Right atrium auricular region (tissue), 2 donors: ENCODE data around the gene NUDCD3. TPM values are rescaled to one million over a fixed set of nuclear protein-coding genes. Genes with fewer than 3 reads are reported as not detected.

Source experiments
- DNase-seq: peaks from one replicate; pipeline ENCODE4 v3.0.0-alpha.2; 2019; ENCODE audit warnings: low spot score
- H3K27ac ChIP-seq, 2 donors: fragments of 200-600 bp; sonication (generic); 1 replicate in 1 of 2; 2 replicates in 1 of 2; pipeline ENCODE4 v1.5.1; 2016 to 2019
- H3K27me3 ChIP-seq, 2 donors: fragments of 200-600 bp; sonication (generic); one replicate each; pipeline versions ENCODE4 v1.5.1 to v1.6.0; 2017 to 2019
- H3K36me3 ChIP-seq: fragments of 200-600 bp; sonication (generic); one replicate; pipeline ENCODE4 v1.5.1; 2016
- H3K4me1 ChIP-seq, 2 donors: fragments of 200-600 bp; sonication (generic); one replicate each; pipeline versions ENCODE4 v1.5.1 to v1.6.0; 2017 to 2019
- H3K4me3 ChIP-seq, 2 donors: fragments of 200-600 bp; sonication (generic); 1 replicate in 1 of 2; 2 replicates in 1 of 2; pipeline ENCODE4 v1.5.1; 2017 to 2019; ENCODE audit warnings: mild to moderate bottlenecking in 1 of 2, moderate library complexity in 1 of 2
- H3K9me3 ChIP-seq, 2 donors: fragments of 200-600 bp; sonication (generic); one replicate each; pipeline ENCODE4 v1.5.1; 2019
- CTCF ChIP-seq, 2 donors: fragments of 200-600 bp; sonication (generic); IDR thresholded peaks; one replicate each; pipeline ENCODE4 v1.5.1; 2019; ENCODE audit warnings: antibody characterized with exemption in 2 of 2
- total RNA-seq, 2 donors: library from RNA; depleted of rRNA; stranded (reverse); fragments of >200 nt; gene quantifications; one replicate each; pipeline ENCODE4 v1.1.0, GENCODE V29; 2016

Gene NUDCD3
- total RNA-seq, 2 donors from 2014 or later, result 50.6 to 53.3 TPM

- no peak for DNase-seq
- Histone ChIP-seq H3K4me1 (peaks cover 0 to 38% of the 10 kb centered on the region in 2 donors), H3K9me3 (no peaks in the 10 kb centered on the region), H3K27ac (no peak overlapping the region), H3K36me3 (no peaks in the 10 kb centered on the region), H3K4me3 (no peak overlapping the region), H3K27me3 (no peaks in the 10 kb centered on the region)
- TF ChIP-seq CTCF (IDR thresholded peaks at IDR 0.05), result no peak
Observed at GRCh38 chr7:44447874-44448425, 42.5 kb downstream of the NUDCD3 start.

- Histone ChIP-seq H3K27me3 (no peaks in the 10 kb centered on the region), H3K4me3 (no peak overlapping the region), H3K4me1 (peaks cover 0 to 46% of the 10 kb centered on the region in 2 donors), H3K27ac (peak overlapping the region; percentile 52 to 60), H3K9me3 (no peaks in the 10 kb centered on the region), H3K36me3 (no peaks in the 10 kb centered on the region)
- DNase-seq, result no peak
- TF ChIP-seq CTCF (IDR thresholded peaks at IDR 0.05), result no peak
Observed at GRCh38 chr7:44445986-44446671, 44.3 kb downstream of the NUDCD3 start.

- peaks cover 0 to 25% of the 10 kb centered on the region in 2 donors for H3K4me1 ChIP-seq
Observed at GRCh38 chr7:44441079-44441478, 49.4 kb downstream of the NUDCD3 start.

GRCh38 chr7:44440577-44441078 lies 49.8 kb downstream of the NUDCD3 start:
- Histone ChIP-seq H3K4me1 (peaks cover 0 to 21% of the 10 kb centered on the region in 2 donors), H3K9me3 (no peaks in the 10 kb centered on the region), H3K36me3 (no peaks in the 10 kb centered on the region), H3K27ac (no peak overlapping the region), H3K4me3 (no peak overlapping the region), H3K27me3 (no peaks in the 10 kb centered on the region)
- DNase-seq, result no peak
- no peak for TF ChIP-seq CTCF (IDR thresholded peaks at IDR 0.05)

More at GRCh38 chr7:44441079-44441478, 49.4 kb downstream of the NUDCD3 start:
- Histone ChIP-seq H3K9me3 (no peaks in the 10 kb centered on the region), H3K4me3 (no peak overlapping the region), H3K27ac (no peak overlapping the region), H3K36me3 (no peaks in the 10 kb centered on the region), H3K27me3 (no peaks in the 10 kb centered on the region)
- no peak for TF ChIP-seq CTCF (IDR thresholded peaks at IDR 0.05)
- DNase-seq, result no peak

GRCh38 chr7:44439926-44440325 lies 50.5 kb downstream of the NUDCD3 start:
- H3K36me3 ChIP-seq, result no peaks in the 10 kb centered on the region
- H3K4me3 ChIP-seq, result no peak overlapping the region
- H3K27ac ChIP-seq, result no peak overlapping the region
- no peak for TF ChIP-seq CTCF (IDR thresholded peaks at IDR 0.05)
- DNase-seq, result no peak
- no peaks in the 10 kb centered on the region for H3K9me3 ChIP-seq
- no peaks in the 10 kb centered on the region for H3K27me3 ChIP-seq
- peaks cover 0 to 14% of the 10 kb centered on the region in 2 donors for H3K4me1 ChIP-seq
